A549 (cell line): Measurements from ENCODE around the gene GTPBP3. TPM values are rescaled to one million over a fixed set of nuclear protein-coding genes. Genes with fewer than 3 reads are reported as not detected.

Experiments
- ATAC-seq, 2 experiments: fragments of 200-7000 bp in 1 of 2; fragments of >200 bp in 1 of 2; cut with Nextera tagmentation in 1 of 2; cut with Tn5 transposase in 1 of 2; 3 replicates each; pipeline versions ENCODE4 v1.8.0 to v1.9.1; 2018 to 2020; ENCODE audit warnings: mild to moderate bottlenecking in 1 of 2, moderate library complexity in 1 of 2
- CTCF ChIA-PET: fragments of 300-600 bp; sonication (Branson Sonifier 250); formaldehyde crosslinking; extraction: SDS; loops from one replicate; lab custom pipeline; 2021; ENCODE audit warnings: antibody characterized with exemption, inconsistent platforms; lab: Yijun Ruan, JAX
- POLR2A ChIA-PET: fragments of 350-600 bp; formaldehyde crosslinking; extraction: SDS; loops from one replicate; lab custom pipeline; 2021; ENCODE audit warnings: antibody characterized with exemption, inconsistent platforms; lab: Yijun Ruan, JAX
- DNase-seq, 2 experiments: peaks; one replicate each; pipeline versions ENCODE4 v3.0.0 to v3.0.0-alpha.2; 2011 to 2016; ENCODE audit warnings: low read depth in 1 of 2, low spot score in 1 of 2
- FAIRE-seq: peaks from 2 replicates; lab custom pipeline; 2011; peaks lifted over from hg19 to GRCh38; lab: Jason Lieb, UNC
- H3K27ac ChIP-seq, 2 experiments: fragments of >200 bp; sonication (Bioruptor Twin); formaldehyde crosslinking; 3 replicates each; pipeline ENCODE4 v1.5.1; 2016 to 2017
- H3K4me1 ChIP-seq: fragments of >200 bp; sonication (Bioruptor Twin); formaldehyde crosslinking; 3 replicates; pipeline ENCODE4 v1.6.1; 2016
- H3K4me2 ChIP-seq: fragments of >200 bp; sonication (Bioruptor Twin); formaldehyde crosslinking; 3 replicates; pipeline ENCODE4 v1.6.1; 2016
- H3K4me3 ChIP-seq: fragments of >200 bp; sonication (Bioruptor Twin); formaldehyde crosslinking; 3 replicates; pipeline ENCODE4 v1.5.1; 2016
- H3K9me3 ChIP-seq: fragments of >200 bp; sonication (Bioruptor Twin); formaldehyde crosslinking; 3 replicates; pipeline ENCODE4 v1.6.1; 2016
- BHLHE40 ChIP-seq: IDR thresholded peaks from 2 replicates; pipeline ENCODE4 v1.6.1; 2012; ENCODE audit warnings: low read depth, low read length, inconsistent platforms
- CBX2 ChIP-seq: fragments of 200-600 bp; sonication (generic); IDR thresholded peaks from 2 replicates; pipeline ENCODE4 v1.6.1; 2016; ENCODE audit warnings: low read depth, mild to moderate bottlenecking, borderline replicate concordance
- CHD2 ChIP-seq: fragments of 150-350 bp; IDR thresholded peaks from 2 replicates; pipeline ENCODE4 v1.6.1; 2014; ENCODE audit warnings: low read length; ENCODE audit not compliant: partially characterized antibody
- FOSL2 ChIP-seq, 2 experiments: fragments of 450-650 bp in 1 of 2; fragments of >200 bp in 1 of 2; sonication (Bioruptor Twin) in 1 of 2; formaldehyde crosslinking; IDR thresholded peaks; 2 replicates each; pipeline versions ENCODE4 v1.5.0 to v1.6.1; 2016 to 2020; ENCODE audit warnings: mild to moderate bottlenecking in 1 of 2, moderate library complexity in 1 of 2
- GATA3 ChIP-seq: IDR thresholded peaks from 2 replicates; pipeline ENCODE4 v1.6.1; 2012; ENCODE audit warnings: borderline replicate concordance
- HEYL ChIP-seq: fragments of 250-450 bp; sonication (Bioruptor Pico); IDR thresholded peaks from 2 replicates; pipeline ENCODE4 v1.8.0; 2021; ENCODE audit warnings: mild to moderate bottlenecking, moderate library complexity
- HOXB13 ChIP-seq: fragments of 250-450 bp; sonication (Bioruptor Pico); IDR thresholded peaks from 2 replicates; pipeline ENCODE4 v1.5.0; 2020; ENCODE audit warnings: low read depth, mild to moderate bottlenecking, moderate library complexity
- HOXB5 ChIP-seq: fragments of 250-450 bp; sonication (Bioruptor Pico); IDR thresholded peaks from 2 replicates; pipeline ENCODE4 v1.5.0; 2020; ENCODE audit warnings: mild to moderate bottlenecking, moderate library complexity
- JUN ChIP-seq, 2 experiments: fragments of >200 bp; sonication (Bioruptor Twin); formaldehyde crosslinking; IDR thresholded peaks; 2 replicates in 1 of 2; 3 replicates in 1 of 2; pipeline ENCODE4 v1.6.1; 2016 to 2017
- JUNB ChIP-seq: fragments of >200 bp; sonication (Bioruptor Twin); formaldehyde crosslinking; IDR thresholded peaks from 2 replicates; pipeline ENCODE4 v1.6.1; 2016
- KDM1A ChIP-seq: fragments of 200-600 bp; sonication (generic); IDR thresholded peaks from 2 replicates; pipeline ENCODE4 v1.6.1; 2016; ENCODE audit warnings: low read depth, mild to moderate bottlenecking
- KDM5A ChIP-seq: fragments of 200-600 bp; sonication (generic); IDR thresholded peaks from 2 replicates; pipeline ENCODE4 v1.6.1; 2016; ENCODE audit warnings: antibody characterized with exemption, mild to moderate bottlenecking
- MAZ ChIP-seq: fragments of 150-350 bp; IDR thresholded peaks from 2 replicates; pipeline ENCODE4 v1.6.1; 2014; ENCODE audit warnings: antibody characterized with exemption, low read depth, low read length, borderline replicate concordance
- MYC ChIP-seq: IDR thresholded peaks from 2 replicates; pipeline ENCODE4 v1.6.1; 2012; ENCODE audit warnings: mild to moderate bottlenecking, inconsistent platforms, low read length, improper control_type of control experiment, borderline replicate concordance
- NFE2L2 ChIP-seq: fragments of 150-350 bp; conservative IDR thresholded peaks from 2 replicates; pipeline ENCODE4 v1.6.1; 2014; ENCODE audit warnings: low read length
- NR3C1 ChIP-seq: fragments of >200 bp; sonication (Bioruptor Twin); formaldehyde crosslinking; IDR thresholded peaks from 3 replicates; pipeline ENCODE4 v1.6.1; 2017
- POLR2AphosphoS2 ChIP-seq: conservative IDR thresholded peaks from 2 replicates; pipeline ENCODE4 v1.6.1; 2012; ENCODE audit warnings: low read length, improper control_type of control experiment, inconsistent platforms
- RAD21 ChIP-seq, 2 experiments: fragments of >200 bp in 1 of 2; sonication (Bioruptor Twin) in 1 of 2; formaldehyde crosslinking in 1 of 2; IDR thresholded peaks in 1 of 2; conservative IDR thresholded peaks in 1 of 2; 2 replicates in 1 of 2; 3 replicates in 1 of 2; pipeline ENCODE4 v1.6.1; 2012 to 2018; ENCODE audit warnings: inconsistent platforms in 1 of 2
- RARB ChIP-seq: fragments of 250-450 bp; sonication (Bioruptor Pico); IDR thresholded peaks from 2 replicates; pipeline ENCODE4 v1.8.0; 2021; ENCODE audit warnings: mild to moderate bottlenecking, moderate library complexity
- RFX5 ChIP-seq: fragments of 450-650 bp; IDR thresholded peaks from 2 replicates; pipeline ENCODE4 v1.7.1; 2014; ENCODE audit warnings: antibody characterized with exemption, mild to moderate bottlenecking, moderate library complexity
- SMC3 ChIP-seq: fragments of >200 bp; sonication (Bioruptor Twin); formaldehyde crosslinking; IDR thresholded peaks from 3 replicates; pipeline ENCODE4 v1.6.1; 2018; ENCODE audit warnings: inconsistent platforms
- TFCP2L1 ChIP-seq: fragments of 250-450 bp; sonication (Bioruptor Pico); IDR thresholded peaks from 2 replicates; pipeline ENCODE4 v1.5.0; 2021; ENCODE audit warnings: mild to moderate bottlenecking
- ZC3H11A ChIP-seq: fragments of 450-650 bp; IDR thresholded peaks from 2 replicates; pipeline ENCODE4 v1.6.1; 2014; ENCODE audit warnings: antibody characterized with exemption, mild to moderate bottlenecking
- WGBS: methylation state at CpG from one replicate; pipeline ENCODE4 v1.1.6; 2017; ENCODE audit errors: missing lambda C conversion rate; 5-methylcytosine and 5-hydroxymethylcytosine counted together
- polyA plus RNA-seq, 4 experiments: library from polyadenylated mRNA; depleted of rRNA in 3 of 4; stranded (reverse); fragments of >200 nt; fragmentation: RNase III in 1 of 4; extraction: RNeasy Plus Mini Kit Qiagen cat#74134 plus additional on column Dnase treatment in 1 of 4; gene quantifications; 2 replicates in 3 of 4; 3 replicates in 1 of 4; pipeline ENCODE4 v1.2.3, GENCODE V29; 2011 to 2017
- TF ChIP-seq, protein P1 (sequence below): fragments of 450-650 bp; IDR thresholded peaks from 2 replicates; pipeline ENCODE4 v1.6.1; 2014; ENCODE audit warnings: antibody characterized with exemption
- TF ChIP-seq, protein P2 (sequence below): fragments of 150-350 bp; IDR thresholded peaks from 2 replicates; pipeline ENCODE4 v1.6.1; 2014; ENCODE audit warnings: low read depth, mild to moderate bottlenecking, low read length
- TF ChIP-seq, protein P3 (sequence below): fragments of >200 bp; sonication (Bioruptor Twin); formaldehyde crosslinking; IDR thresholded peaks from 3 replicates; pipeline ENCODE4 v1.5.1; 2016
- TF ChIP-seq, protein P4 (sequence below): IDR thresholded peaks from 2 replicates; pipeline ENCODE4 v1.6.1; 2012; ENCODE audit warnings: low read depth, borderline replicate concordance

Gene GTPBP3
- polyA plus RNA-seq, 2 of the 4 experiments (the other 2 are of a cell fraction): 10.6 to 19.3 TPM

DNA sequence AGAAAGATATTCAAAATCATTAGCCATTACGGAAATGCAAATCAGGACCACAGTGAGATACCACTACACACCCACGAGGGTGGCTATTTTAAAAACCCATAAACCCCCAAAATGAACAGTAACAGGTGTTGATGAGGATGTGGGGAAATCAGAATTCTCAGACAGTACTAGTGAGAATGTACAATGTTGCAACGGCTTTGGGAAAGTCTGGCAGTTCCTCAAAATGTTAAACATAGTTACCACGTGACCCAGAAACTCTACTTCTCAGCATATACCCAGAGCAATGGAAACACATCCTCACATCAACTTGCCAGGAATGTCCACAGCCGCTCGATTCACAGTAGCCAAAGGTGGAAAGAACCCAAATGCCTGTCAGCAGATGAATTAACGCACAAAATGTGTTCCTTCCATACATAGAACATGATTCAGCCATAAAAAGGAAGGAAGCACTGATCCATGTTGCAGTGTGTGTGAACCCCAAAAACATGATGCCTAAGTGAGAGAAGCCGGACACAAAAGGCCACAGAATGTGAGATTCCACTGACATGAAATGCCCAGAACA lies 32.8 kb downstream of the GTPBP3 start:
- Histone ChIP-seq H3K4me3 (no peak overlapping the region), H3K4me2 (no peak overlapping the region)
- DNase-seq: no peak
- TF ChIP-seq, protein P1, sequence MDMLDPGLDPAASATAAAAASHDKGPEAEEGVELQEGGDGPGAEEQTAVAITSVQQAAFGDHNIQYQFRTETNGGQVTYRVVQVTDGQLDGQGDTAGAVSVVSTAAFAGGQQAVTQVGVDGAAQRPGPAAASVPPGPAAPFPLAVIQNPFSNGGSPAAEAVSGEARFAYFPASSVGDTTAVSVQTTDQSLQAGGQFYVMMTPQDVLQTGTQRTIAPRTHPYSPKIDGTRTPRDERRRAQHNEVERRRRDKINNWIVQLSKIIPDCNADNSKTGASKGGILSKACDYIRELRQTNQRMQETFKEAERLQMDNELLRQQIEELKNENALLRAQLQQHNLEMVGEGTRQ: peak; percentile 47; the same call in 1 of the 2 replicates
- no peak for TF ChIP-seq SMC3
- TF ChIP-seq, all 56 proteins: peak for 1
- ATAC-seq (no peak), FAIRE-seq (no peak)
- 65% methylated on average over 8 of the region's 8 CpGs for WGBS
- Histone ChIP-seq H3K4me1 (no peaks in the 10 kb centered on the region), H3K9me3 (no peaks in the 10 kb centered on the region), H3K27ac (no peak overlapping the region)
- POLR2A ChIA-PET: no interaction called here
- CTCF ChIA-PET: no interaction called here

DNA sequence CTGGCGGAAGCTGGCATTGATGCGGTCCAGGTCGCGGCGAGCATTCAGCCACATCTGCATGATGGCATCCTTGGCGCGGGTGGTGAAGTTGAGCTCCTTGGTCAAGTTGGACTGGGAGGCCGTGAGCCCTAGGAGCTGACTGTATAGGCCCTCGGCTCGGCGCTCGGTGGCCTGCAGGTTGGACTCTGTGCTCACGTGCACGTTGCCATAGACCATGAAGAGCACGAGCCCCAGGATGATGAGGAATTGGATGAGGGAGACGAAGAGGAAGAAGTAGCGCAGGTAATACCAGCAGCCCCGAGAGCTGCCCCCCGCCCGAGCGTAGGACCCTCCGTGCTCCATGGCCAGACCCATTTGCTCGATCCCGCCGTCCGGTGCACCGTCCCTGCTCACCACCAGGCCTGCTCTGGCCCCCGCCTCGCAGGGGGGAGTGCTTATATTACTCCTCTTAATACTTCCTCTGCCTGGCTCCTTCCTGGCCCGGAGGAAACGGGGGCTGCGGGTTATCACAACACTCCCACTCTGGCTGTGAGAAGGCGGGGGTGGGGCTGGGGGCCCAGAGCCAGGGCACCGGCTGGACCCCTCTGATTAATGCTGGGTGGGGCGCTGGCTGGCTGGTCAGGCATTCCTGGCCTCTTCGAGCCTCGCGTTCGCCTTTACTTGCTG lies 39.7 kb downstream of the GTPBP3 start, which contains the start of gene PLVAP:
TSS of gene PLVAP (minus strand) at position 408 of the 666 bp plus-strand sequence. CDS start at position 354, 54 bp downstream.
- Histone ChIP-seq H3K4me1 (no peaks in the 10 kb centered on the region), H3K9me3 (no peaks in the 10 kb centered on the region), H3K4me3 (no peak within 1 kb of the TSS), H3K27ac (no peak within 1 kb of the TSS), H3K4me2 (no peak within 1 kb of the TSS)
- FAIRE-seq (no peak), ATAC-seq (no peak), DNase-seq (no peak)
- CTCF ChIA-PET: interaction anchor here (2.2 kb wide), 1 partner anchor 9 kb away, joined by 21 read pairs; no protein-coding TSS in a partner anchor
- TF ChIP-seq KDM1A (no peak), NR3C1 (no peak), POLR2AphosphoS2 (no peak), SMC3 (no peak), TFCP2L1 (CRISPR knock-in tag) (no peak), RFX5 (no peak), MYC (no peak), MAZ (no peak), HEYL (CRISPR knock-in tag) (no peak), HOXB13 (no peak), JUNB (no peak)
- TF ChIP-seq, protein P1: no peak
- TF ChIP-seq, protein P2, sequence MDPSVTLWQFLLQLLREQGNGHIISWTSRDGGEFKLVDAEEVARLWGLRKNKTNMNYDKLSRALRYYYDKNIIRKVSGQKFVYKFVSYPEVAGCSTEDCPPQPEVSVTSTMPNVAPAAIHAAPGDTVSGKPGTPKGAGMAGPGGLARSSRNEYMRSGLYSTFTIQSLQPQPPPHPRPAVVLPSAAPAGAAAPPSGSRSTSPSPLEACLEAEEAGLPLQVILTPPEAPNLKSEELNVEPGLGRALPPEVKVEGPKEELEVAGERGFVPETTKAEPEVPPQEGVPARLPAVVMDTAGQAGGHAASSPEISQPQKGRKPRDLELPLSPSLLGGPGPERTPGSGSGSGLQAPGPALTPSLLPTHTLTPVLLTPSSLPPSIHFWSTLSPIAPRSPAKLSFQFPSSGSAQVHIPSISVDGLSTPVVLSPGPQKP: no peak
- POLR2A ChIA-PET: no interaction called here
- 57% methylated on average over 30 of the region's 39 CpGs for WGBS

DNA sequence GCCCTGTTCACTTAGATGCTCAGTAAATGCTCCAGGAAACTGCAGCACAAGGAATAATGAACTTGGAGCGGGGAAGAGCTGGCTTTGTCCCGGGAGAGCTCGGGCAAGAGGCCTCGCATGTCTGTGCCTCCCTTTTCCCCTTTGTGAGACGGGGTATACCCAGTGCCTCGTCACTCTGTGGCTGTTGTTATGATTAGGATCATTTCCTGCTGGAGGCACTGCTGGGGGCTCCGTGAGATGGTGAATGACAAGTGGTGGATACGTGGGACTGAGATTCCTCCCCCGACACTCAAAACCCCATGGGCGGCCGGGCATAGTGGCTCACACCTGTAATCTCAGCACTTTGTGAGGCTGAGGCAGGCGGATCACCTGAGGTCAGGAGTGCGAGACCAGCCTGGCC lies 40.9 kb downstream of the GTPBP3 start:
- no peak for FAIRE-seq
- H3K9me3 ChIP-seq: no peaks in the 10 kb centered on the region
- CTCF ChIA-PET: no interaction called here
- POLR2A ChIA-PET: no interaction called here
- no peak for DNase-seq
- H3K27ac ChIP-seq: no peak overlapping the region
- no peak overlapping the region for H3K4me3 ChIP-seq
- H3K4me2 ChIP-seq: no peak overlapping the region
- 71% methylated on average over 5 of the region's 13 CpGs for WGBS
- no peak for TF ChIP-seq JUN (IDR thresholded peaks at IDR 0.05)
- TF ChIP-seq CBX2: no peak
- TF ChIP-seq CHD2: no peak
- no peak for TF ChIP-seq NFE2L2
- TF ChIP-seq BHLHE40: no peak
- no peak for TF ChIP-seq HOXB5 (CRISPR knock-in tag)
- TF ChIP-seq TFCP2L1 (CRISPR knock-in tag): no peak
- TF ChIP-seq, protein P1: no peak
- TF ChIP-seq KDM5A: no peak
- TF ChIP-seq HOXB13: no peak
- TF ChIP-seq RAD21 (conservative IDR thresholded peaks at IDR 0.05 in 1 of 2, IDR thresholded peaks at IDR 0.05 in 1 of 2): no peak
- TF ChIP-seq RARB (CRISPR knock-in tag): no peak
- TF ChIP-seq FOSL2 (IDR thresholded peaks at IDR 0.05): no peak
- TF ChIP-seq FOSL2 (CRISPR knock-in tag; IDR thresholded peaks at IDR 0.05): no peak
- no peak for TF ChIP-seq HEYL (CRISPR knock-in tag)
- TF ChIP-seq, protein P3, sequence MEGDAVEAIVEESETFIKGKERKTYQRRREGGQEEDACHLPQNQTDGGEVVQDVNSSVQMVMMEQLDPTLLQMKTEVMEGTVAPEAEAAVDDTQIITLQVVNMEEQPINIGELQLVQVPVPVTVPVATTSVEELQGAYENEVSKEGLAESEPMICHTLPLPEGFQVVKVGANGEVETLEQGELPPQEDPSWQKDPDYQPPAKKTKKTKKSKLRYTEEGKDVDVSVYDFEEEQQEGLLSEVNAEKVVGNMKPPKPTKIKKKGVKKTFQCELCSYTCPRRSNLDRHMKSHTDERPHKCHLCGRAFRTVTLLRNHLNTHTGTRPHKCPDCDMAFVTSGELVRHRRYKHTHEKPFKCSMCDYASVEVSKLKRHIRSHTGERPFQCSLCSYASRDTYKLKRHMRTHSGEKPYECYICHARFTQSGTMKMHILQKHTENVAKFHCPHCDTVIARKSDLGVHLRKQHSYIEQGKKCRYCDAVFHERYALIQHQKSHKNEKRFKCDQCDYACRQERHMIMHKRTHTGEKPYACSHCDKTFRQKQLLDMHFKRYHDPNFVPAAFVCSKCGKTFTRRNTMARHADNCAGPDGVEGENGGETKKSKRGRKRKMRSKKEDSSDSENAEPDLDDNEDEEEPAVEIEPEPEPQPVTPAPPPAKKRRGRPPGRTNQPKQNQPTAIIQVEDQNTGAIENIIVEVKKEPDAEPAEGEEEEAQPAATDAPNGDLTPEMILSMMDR: no peak
- no peak for TF ChIP-seq GATA3
- TF ChIP-seq ZC3H11A: no peak
- TF ChIP-seq, protein P4, sequence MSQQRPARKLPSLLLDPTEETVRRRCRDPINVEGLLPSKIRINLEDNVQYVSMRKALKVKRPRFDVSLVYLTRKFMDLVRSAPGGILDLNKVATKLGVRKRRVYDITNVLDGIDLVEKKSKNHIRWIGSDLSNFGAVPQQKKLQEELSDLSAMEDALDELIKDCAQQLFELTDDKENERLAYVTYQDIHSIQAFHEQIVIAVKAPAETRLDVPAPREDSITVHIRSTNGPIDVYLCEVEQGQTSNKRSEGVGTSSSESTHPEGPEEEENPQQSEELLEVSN: no peak
- no peaks in the 10 kb centered on the region for H3K4me1 ChIP-seq
- ATAC-seq: no peak
